Smooth muscle cell (in vitro differentiated cells): Measurements from ENCODE around the gene GBF1. TPM values are rescaled to one million over a fixed set of nuclear protein-coding genes. Genes with fewer than 3 reads are reported as not detected.

Source experiments
- DNase-seq: peaks from one replicate; lab custom pipeline; 2025; ENCODE audit not compliant: unreplicated experiment; lab: John Stamatoyannopoulos, UW
- H2AFZ ChIP-seq: fragments of 200-600 bp; sonication (generic); 2 replicates; pipeline ENCODE4 v1.6.0; 2016; ENCODE audit warnings: antibody characterized with exemption, low read depth, mild to moderate bottlenecking
- H3F3A ChIP-seq: fragments of 200-600 bp; sonication (generic); 2 replicates; pipeline ENCODE4 v1.6.0; 2017; ENCODE audit warnings: antibody characterized with exemption, low read depth
- H3K27ac ChIP-seq: fragments of 200-600 bp; sonication (generic); 2 replicates; pipeline ENCODE4 v1.5.1; 2016; ENCODE audit warnings: low read depth, mild to moderate bottlenecking
- H3K27me3 ChIP-seq: fragments of 200-600 bp; sonication (generic); 2 replicates; pipeline ENCODE4 v1.6.1; 2016; ENCODE audit warnings: low read depth, mild to moderate bottlenecking
- H3K36me3 ChIP-seq: fragments of 200-600 bp; sonication (generic); 2 replicates; pipeline ENCODE4 v1.5.1; 2016; ENCODE audit warnings: low read depth
- H3K4me1 ChIP-seq: fragments of 200-600 bp; sonication (generic); 2 replicates; pipeline ENCODE4 v1.5.1; 2016; ENCODE audit warnings: low read depth
- H3K4me2 ChIP-seq: fragments of 200-600 bp; sonication (generic); 2 replicates; pipeline ENCODE4 v1.6.0; 2016; ENCODE audit warnings: mild to moderate bottlenecking
- H3K4me3 ChIP-seq: fragments of 200-600 bp; sonication (generic); 2 replicates; pipeline ENCODE4 v1.5.1; 2016; ENCODE audit warnings: mild to moderate bottlenecking
- H3K79me2 ChIP-seq: fragments of 200-600 bp; sonication (generic); 2 replicates; pipeline ENCODE4 v1.6.0; 2016; ENCODE audit warnings: low read depth, mild to moderate bottlenecking
- H3K9ac ChIP-seq: fragments of 200-600 bp; sonication (generic); 2 replicates; pipeline ENCODE4 v1.6.0; 2016; ENCODE audit warnings: low read depth
- H3K9me3 ChIP-seq: fragments of 200-600 bp; sonication (generic); replicated peaks from 2 replicates; pipeline ENCODE4 v1.5.1; 2016; ENCODE audit warnings: low read depth
- H4K20me1 ChIP-seq: fragments of 200-600 bp; sonication (generic); 2 replicates; pipeline ENCODE4 v1.6.0; 2016; ENCODE audit warnings: low read depth
- WGBS: methylation state at CpG from one replicate; pipeline ENCODE4 v1.1.7; 2016; ENCODE audit warnings: low lambda C conversion rate; 5-methylcytosine and 5-hydroxymethylcytosine counted together
- polyA plus RNA-seq: library from polyadenylated mRNA; unstranded; fragments of >200 nt; fragmentation: Nextera tagmentation; extraction: Ambion mirVana; gene quantifications from 2 replicates; pipeline ENCODE4 v1.2.1, GENCODE V29; 2016
- total RNA-seq: library from RNA; depleted of rRNA; stranded (reverse); fragments of >200 nt; gene quantifications from 2 replicates; pipeline ENCODE4 v1.2.3, GENCODE V29; 2014
- TF ChIP-seq, protein P1 (sequence below): fragments of 200-600 bp; sonication (generic); IDR thresholded peaks from 2 replicates; pipeline ENCODE4 v1.5.1; 2017; ENCODE audit warnings: borderline replicate concordance, mild to moderate bottlenecking, antibody characterized with exemption; ENCODE audit not compliant: insufficient read depth, poor library complexity, severe bottlenecking

Gene GBF1
- total and polyA plus RNA-seq, 2 experiments from 2014 or later = 52.8 to 56.4 TPM

DNA sequence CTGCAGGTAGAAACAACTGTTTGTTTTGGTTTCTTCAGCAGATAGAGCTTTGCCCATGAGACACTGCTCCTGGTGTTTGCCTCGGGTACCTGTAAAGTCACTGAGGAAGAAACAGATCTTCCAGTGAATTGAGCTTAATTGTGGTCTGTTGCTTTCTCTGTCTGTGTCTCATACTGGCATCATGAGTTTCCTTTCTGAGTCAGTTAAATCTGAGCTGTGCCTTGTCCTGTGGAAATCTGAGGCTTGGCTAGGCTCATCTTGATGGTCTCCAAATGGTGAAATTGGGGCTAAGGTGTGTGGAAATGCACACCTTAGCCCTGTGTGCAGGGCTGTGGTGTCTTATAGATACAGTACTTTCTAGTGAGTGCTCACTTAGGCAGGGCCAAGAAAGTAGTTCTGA, 67.4 kb downstream of the GBF1 start:
- Histone ChIP-seq H3K9ac (no peak overlapping the region), H3K4me3 (no peak overlapping the region), H3K9me3 (no peaks in the 10 kb centered on the region), H3K36me3 (no peaks in the 10 kb centered on the region), H3K27me3 (no peaks in the 10 kb centered on the region), H3K79me2 (peaks cover 80% of the 10 kb centered on the region), H3K4me2 (peak overlapping the region; percentile 28), H2AFZ (no peak overlapping the region), H3K27ac (peak overlapping the region; percentile 32), H3F3A (peaks cover 25% of the 10 kb centered on the region), H4K20me1 (peaks cover 96% of the 10 kb centered on the region), H3K4me1 (peaks cover 26% of the 10 kb centered on the region)
- DNase-seq = no peak
- TF ChIP-seq, protein P1, sequence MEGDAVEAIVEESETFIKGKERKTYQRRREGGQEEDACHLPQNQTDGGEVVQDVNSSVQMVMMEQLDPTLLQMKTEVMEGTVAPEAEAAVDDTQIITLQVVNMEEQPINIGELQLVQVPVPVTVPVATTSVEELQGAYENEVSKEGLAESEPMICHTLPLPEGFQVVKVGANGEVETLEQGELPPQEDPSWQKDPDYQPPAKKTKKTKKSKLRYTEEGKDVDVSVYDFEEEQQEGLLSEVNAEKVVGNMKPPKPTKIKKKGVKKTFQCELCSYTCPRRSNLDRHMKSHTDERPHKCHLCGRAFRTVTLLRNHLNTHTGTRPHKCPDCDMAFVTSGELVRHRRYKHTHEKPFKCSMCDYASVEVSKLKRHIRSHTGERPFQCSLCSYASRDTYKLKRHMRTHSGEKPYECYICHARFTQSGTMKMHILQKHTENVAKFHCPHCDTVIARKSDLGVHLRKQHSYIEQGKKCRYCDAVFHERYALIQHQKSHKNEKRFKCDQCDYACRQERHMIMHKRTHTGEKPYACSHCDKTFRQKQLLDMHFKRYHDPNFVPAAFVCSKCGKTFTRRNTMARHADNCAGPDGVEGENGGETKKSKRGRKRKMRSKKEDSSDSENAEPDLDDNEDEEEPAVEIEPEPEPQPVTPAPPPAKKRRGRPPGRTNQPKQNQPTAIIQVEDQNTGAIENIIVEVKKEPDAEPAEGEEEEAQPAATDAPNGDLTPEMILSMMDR = no peak
- 53% methylated on average over 1 of the region's 1 CpG for WGBS

DNA sequence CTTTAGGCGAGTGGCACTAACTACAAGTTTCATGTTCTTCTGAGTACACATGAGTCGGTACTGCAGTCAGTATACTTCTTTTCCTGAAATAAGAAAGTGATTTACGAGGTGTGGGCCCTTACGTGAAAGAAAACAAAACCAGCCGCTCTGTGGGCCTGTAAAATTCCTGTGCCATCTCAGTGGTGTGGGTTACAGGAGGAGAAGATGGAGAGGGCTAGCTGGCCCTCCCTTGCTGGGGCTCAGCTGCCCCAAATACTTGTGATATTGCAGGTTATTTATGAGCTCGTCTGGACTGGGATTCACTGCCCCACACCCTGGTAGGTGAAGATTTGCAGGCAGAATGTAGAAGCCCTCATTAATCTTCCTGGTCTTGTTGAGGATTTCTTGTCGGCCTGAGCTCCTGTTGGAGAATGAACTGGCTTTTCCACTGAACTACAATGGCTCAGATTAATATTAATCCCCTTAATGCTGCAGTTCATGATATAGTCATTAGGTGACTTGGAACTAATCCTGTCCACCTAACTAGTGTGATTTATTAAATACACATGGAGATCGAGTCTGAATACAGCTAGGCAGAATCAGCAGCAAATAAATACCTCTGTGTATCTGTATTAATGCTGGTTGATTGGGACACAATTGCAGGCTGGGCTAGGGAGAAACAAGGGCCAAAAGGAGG, 68.0 kb downstream of the GBF1 start:
- H3K9ac ChIP-seq = no peak overlapping the region
- 29% methylated on average over 8 of the region's 8 CpGs for WGBS
- no peak for DNase-seq
- H3K4me2 ChIP-seq = peak overlapping the region; percentile 28
- H2AFZ ChIP-seq = no peak overlapping the region
- peaks cover 26% of the 10 kb centered on the region for H3K4me1 ChIP-seq
- no peaks in the 10 kb centered on the region for H3K36me3 ChIP-seq
- H4K20me1 ChIP-seq = peaks cover 97% of the 10 kb centered on the region
- peak overlapping the region; percentile 32 for H3K27ac ChIP-seq
- no peaks in the 10 kb centered on the region for H3K27me3 ChIP-seq
- H3K4me3 ChIP-seq = no peak overlapping the region
- H3K79me2 ChIP-seq = peaks cover 80% of the 10 kb centered on the region
- no peaks in the 10 kb centered on the region for H3K9me3 ChIP-seq
- peaks cover 25% of the 10 kb centered on the region for H3F3A ChIP-seq
- TF ChIP-seq, protein P1 = no peak

DNA sequence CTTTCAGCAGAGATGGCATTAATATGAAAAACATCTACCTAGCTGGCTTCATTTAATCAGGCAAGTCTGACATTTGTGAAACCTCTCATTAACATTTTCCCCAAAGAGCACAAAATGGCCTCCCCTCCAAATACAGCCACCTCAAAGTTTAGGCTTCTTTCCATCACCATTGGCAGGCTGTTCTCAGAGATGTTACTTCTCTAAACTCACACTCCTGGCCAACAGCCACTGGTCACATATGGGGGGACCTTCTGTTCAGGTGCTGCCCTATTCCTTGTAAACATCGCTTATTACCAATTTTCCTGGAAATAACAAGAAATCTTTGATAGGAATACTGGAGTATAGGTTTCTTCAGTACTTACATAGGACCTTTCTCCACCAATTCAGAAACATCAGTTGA, 69.5 kb downstream of the GBF1 start:
- Histone ChIP-seq H3K79me2 (peaks cover 81% of the 10 kb centered on the region), H3K4me2 (no peak overlapping the region), H3K4me1 (peaks cover 26% of the 10 kb centered on the region), H3K27me3 (no peaks in the 10 kb centered on the region), H3F3A (peaks cover 18% of the 10 kb centered on the region), H3K4me3 (no peak overlapping the region), H2AFZ (no peak overlapping the region), H3K27ac (no peak overlapping the region), H3K9me3 (no peaks in the 10 kb centered on the region), H3K36me3 (no peaks in the 10 kb centered on the region), H4K20me1 (peaks cover 100% of the 10 kb centered on the region), H3K9ac (no peak overlapping the region)
- TF ChIP-seq, protein P1 = no peak
- no peak for DNase-seq
- WGBS = 100% methylated on average over 1 of the region's 1 CpG

DNA sequence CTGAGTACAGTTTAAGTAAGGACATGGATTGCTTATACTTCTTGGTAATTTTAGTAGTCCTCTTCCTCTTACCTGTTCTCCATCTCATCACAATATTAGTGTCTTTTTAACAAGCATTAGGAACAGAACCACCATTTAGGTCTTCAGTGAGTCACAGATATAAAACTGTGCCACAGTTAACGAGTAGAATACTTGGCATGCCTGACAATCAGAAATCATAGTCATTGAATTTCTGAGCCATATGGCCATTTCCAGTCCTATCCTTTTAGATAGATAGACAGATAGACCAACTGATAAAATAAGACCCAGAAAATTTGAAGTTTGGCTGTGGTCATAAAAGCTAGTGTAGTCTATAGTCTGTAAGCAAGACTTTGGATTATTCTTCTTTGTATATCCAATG, 71.1 kb downstream of the GBF1 start:
- peaks cover 16% of the 10 kb centered on the region for H3K4me1 ChIP-seq
- H3K4me3 ChIP-seq = no peak overlapping the region
- TF ChIP-seq, protein P1 = no peak
- no peak overlapping the region for H3K9ac ChIP-seq
- no peak overlapping the region for H3K4me2 ChIP-seq
- peaks cover 100% of the 10 kb centered on the region for H4K20me1 ChIP-seq
- no peak for DNase-seq
- H3K27me3 ChIP-seq = no peaks in the 10 kb centered on the region
- peaks cover 89% of the 10 kb centered on the region for H3K79me2 ChIP-seq
- no peaks in the 10 kb centered on the region for H3K36me3 ChIP-seq
- no peak overlapping the region for H3K27ac ChIP-seq
- no peaks in the 10 kb centered on the region for H3K9me3 ChIP-seq
- no peak overlapping the region for H2AFZ ChIP-seq
- H3F3A ChIP-seq = peaks cover 8% of the 10 kb centered on the region
- 97% methylated on average over 1 of the region's 1 CpG for WGBS
